ENCODE results near the gene PNPLA6. TPM values are rescaled to one million over a fixed set of nuclear protein-coding genes. Genes with fewer than 3 reads are reported as not detected.

Gene PNPLA6
- total and polyA plus RNA-seq, 10 of the 15 experiments (the other 5 are each of a cell fraction or from before 2014, with no cell fraction given) = 0.95 to 105 (median 40.0) TPM

DNA sequence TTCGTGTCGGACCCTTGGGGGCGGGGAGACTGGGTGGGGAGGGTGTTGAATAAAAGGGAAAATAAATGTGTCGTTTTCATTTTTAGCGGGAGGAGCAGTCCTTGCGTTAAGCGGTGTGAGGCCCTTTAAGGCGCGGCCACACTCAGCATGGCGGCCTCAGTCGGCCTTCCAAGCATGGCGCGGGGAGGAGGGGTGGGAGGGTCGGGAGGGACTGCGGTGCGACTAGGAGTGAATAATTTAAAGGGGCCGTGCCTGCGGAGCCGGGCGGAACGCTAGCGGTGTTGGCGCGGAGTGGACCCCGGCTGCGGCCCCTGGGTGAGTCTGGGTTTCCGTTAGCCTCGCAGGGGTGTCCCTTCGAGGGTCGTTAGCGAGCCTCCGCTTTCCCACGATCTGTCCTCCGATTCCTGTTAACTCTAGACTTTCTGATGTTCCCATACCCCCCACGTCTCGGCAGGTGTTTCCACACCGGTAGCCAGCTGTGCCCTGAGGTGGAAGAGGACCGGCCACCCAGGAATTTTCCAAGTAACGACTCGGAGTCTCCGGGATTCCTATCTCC, 1.5 kb upstream of the PNPLA6 start (continued):
- TF ChIP-seq, protein P1, sequence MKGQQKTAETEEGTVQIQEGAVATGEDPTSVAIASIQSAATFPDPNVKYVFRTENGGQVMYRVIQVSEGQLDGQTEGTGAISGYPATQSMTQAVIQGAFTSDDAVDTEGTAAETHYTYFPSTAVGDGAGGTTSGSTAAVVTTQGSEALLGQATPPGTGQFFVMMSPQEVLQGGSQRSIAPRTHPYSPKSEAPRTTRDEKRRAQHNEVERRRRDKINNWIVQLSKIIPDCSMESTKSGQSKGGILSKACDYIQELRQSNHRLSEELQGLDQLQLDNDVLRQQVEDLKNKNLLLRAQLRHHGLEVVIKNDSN (IDR thresholded peaks at IDR 0.05; ENCODE audit: borderline replicate concordance, extremely low read length, insufficient read depth, low read depth, low read length) = no peak
- no peak for TF ChIP-seq TCF12 (IDR thresholded peaks at IDR 0.05; ENCODE audit: low read depth, low read length)
- no peak for TF ChIP-seq RELA (IDR thresholded peaks at IDR 0.05; ENCODE audit: borderline replicate concordance, partially characterized antibody)
- TF ChIP-seq, protein P2, sequence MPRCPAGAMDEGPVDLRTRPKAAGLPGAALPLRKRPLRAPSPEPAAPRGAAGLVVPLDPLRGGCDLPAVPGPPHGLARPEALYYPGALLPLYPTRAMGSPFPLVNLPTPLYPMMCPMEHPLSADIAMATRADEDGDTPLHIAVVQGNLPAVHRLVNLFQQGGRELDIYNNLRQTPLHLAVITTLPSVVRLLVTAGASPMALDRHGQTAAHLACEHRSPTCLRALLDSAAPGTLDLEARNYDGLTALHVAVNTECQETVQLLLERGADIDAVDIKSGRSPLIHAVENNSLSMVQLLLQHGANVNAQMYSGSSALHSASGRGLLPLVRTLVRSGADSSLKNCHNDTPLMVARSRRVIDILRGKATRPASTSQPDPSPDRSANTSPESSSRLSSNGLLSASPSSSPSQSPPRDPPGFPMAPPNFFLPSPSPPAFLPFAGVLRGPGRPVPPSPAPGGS (IDR thresholded peaks at IDR 0.05; ENCODE audit: borderline replicate concordance, insufficient read depth, low read depth, low read length, poor library complexity, severe bottlenecking) = no peak
- TF ChIP-seq EP300 (IDR thresholded peaks at IDR 0.05; ENCODE audit: borderline replicate concordance in 1 of 2, control insufficient read depth in 1 of 2, low read depth in 2 of 2, low read length in 2 of 2) = no peak
- no peak for TF ChIP-seq BCL11A (IDR thresholded peaks at IDR 0.05; ENCODE audit: low read depth, low read length)
- TF ChIP-seq HDGF (IDR thresholded peaks at IDR 0.05) = no peak
- TF ChIP-seq EZH2 (IDR thresholded peaks at IDR 0.05; ENCODE audit: borderline replicate concordance, control insufficient read depth, low read depth, low read length) = no peak
- no peak for TF ChIP-seq FOXK2 (IDR thresholded peaks at IDR 0.05)
- TF ChIP-seq NR2C1 (IDR thresholded peaks at IDR 0.05) = peak; percentile 62
- no peak for TF ChIP-seq PAX8 (IDR thresholded peaks at IDR 0.05)
- peak; percentile 87 for TF ChIP-seq HCFC1 (IDR thresholded peaks at IDR 0.05; ENCODE audit: low read length)
- TF ChIP-seq TCF3 (IDR thresholded peaks at IDR 0.05; ENCODE audit: borderline replicate concordance, insufficient read depth, low read depth, low read length) = no peak
- peak; percentile 78 for TF ChIP-seq SIX5 (IDR thresholded peaks at IDR 0.05; ENCODE audit: low read depth, low read length, severe bottlenecking)
- TF ChIP-seq TARDBP (IDR thresholded peaks at IDR 0.05; ENCODE audit: borderline replicate concordance) = no peak
- no peak for TF ChIP-seq SMAD5 (IDR thresholded peaks at IDR 0.05; ENCODE audit: low read depth)
- no peak for TF ChIP-seq RCOR1 (conservative IDR thresholded peaks at IDR 0.05; ENCODE audit: low read depth, low read length)
- TF ChIP-seq MXI1 (IDR thresholded peaks at IDR 0.05; ENCODE audit: low read depth, low read length) = peak; percentile 44; the same call in 1 of the 2 replicates
- no peak for TF ChIP-seq MEF2A (IDR thresholded peaks at IDR 0.05; ENCODE audit: insufficient read depth, low read depth, low read length)
- TF ChIP-seq NRF1 (conservative IDR thresholded peaks at IDR 0.05; ENCODE audit: low read depth, low read length) = no peak
- no peak for TF ChIP-seq CEBPB (IDR thresholded peaks at IDR 0.05; ENCODE audit: borderline replicate concordance in 1 of 2, low read depth in 2 of 2, low read length in 2 of 2)
- TF ChIP-seq NR2C2 (IDR thresholded peaks at IDR 0.05; ENCODE audit: borderline replicate concordance, control insufficient read depth, insufficient read length, low read depth) = no peak
- TF ChIP-seq NFIC (IDR thresholded peaks at IDR 0.05; ENCODE audit: low read depth, low read length) = no peak
- TF ChIP-seq GABPA (IDR thresholded peaks at IDR 0.05; ENCODE audit: low read depth) = no peak
- no peak for TF ChIP-seq ZBTB11 (CRISPR knock-in tag; IDR thresholded peaks at IDR 0.05)
- no peak for TF ChIP-seq STAT1 (conservative IDR thresholded peaks at IDR 0.05)

All from GM12878 (cell line).